DMS 273 (cell line): Measurements from ENCODE around the gene CT45A6.
"Not testable (repeated sequence)": the region's sequence is repeated elsewhere in the genome, so short reads cannot be mapped to it uniquely, and the experiment has no call there.

Experiments used
- DNase-seq: peaks from one replicate; lab custom pipeline; 2025; ENCODE audit not compliant: unreplicated experiment; lab: John Stamatoyannopoulos, UW

Gene CT45A6

GRCh38 chrX:135802687-135803086 lies at the start of gene CT45A6:
TSS of gene CT45A6 (minus strand) at chrX:135802787. CDS start at chrX:135798993, 3,794 bp downstream.
- DNase-seq: not testable (repeated sequence)

GRCh38 chrX:135837180-135837579 lies 34.6 kb upstream of the CT45A6 start, which contains the start of gene CT45A7:
TSS of gene CT45A7 (minus strand) at chrX:135837280. CDS start at chrX:135833533, 3,747 bp downstream.
- not testable (repeated sequence) for DNase-seq

- not testable (repeated sequence) for DNase-seq
These were observed 17.3 kb upstream of the CT45A6 start, which contains the start of gene CT45A2 for GRCh38 chrX:135819912-135820311. TSS of gene CT45A2 (minus strand) at chrX:135820012. CDS start at chrX:135816265, 3,747 bp downstream.

- DNase-seq: not testable (repeated sequence)
These were observed 17.2 kb downstream of the CT45A6 start, which contains the start of gene CT45A5 for GRCh38 chrX:135785403-135785802. TSS of gene CT45A5 (minus strand) at chrX:135785503. CDS start at chrX:135781729, 3,774 bp downstream.

GRCh38 chrX:135768091-135768490 lies 34.5 kb downstream of the CT45A6 start, which contains the start of gene CT45A3:
TSS of gene CT45A3 (minus strand) at chrX:135768191. CDS start at chrX:135764444, 3,747 bp downstream.
- not testable (repeated sequence) for DNase-seq

GRCh38 chrX:135744739-135745138 lies 57.8 kb downstream of the CT45A6 start:
- DNase-seq: not testable (repeated sequence)
